HEK293 (cell line): Measurements from ENCODE around the gene DHRS3.

Experiments used
- CTCF ChIA-PET: fragments of 350-600 bp; formaldehyde crosslinking; extraction: SDS; loops from one replicate; lab custom pipeline; 2021; ENCODE audit warnings: antibody characterized with exemption; lab: Yijun Ruan, JAX
- POLR2A ChIA-PET: fragments of 300-600 bp; formaldehyde crosslinking; extraction: SDS; loops from one replicate; lab custom pipeline; 2020; ENCODE audit warnings: antibody characterized with exemption, inconsistent platforms; lab: Yijun Ruan, JAX
- H3K27ac ChIP-seq: fragments of 200-500 bp; sonication (Bioruptor generic); 2 replicates; pipeline ENCODE4 v1.5.1; 2014; ENCODE audit warnings: low read depth, low read length, control low read depth, inconsistent platforms; ENCODE audit errors: extremely low read depth
- H3K36me3 ChIP-seq, 2 experiments: fragments of 200-500 bp in 1 of 2; sonication (Bioruptor generic) in 1 of 2; 1 replicate in 1 of 2; 2 replicates in 1 of 2; pipeline ENCODE4 v1.5.1; 2014 to 2017; ENCODE audit warnings: inconsistent platforms in 2 of 2, low read length in 2 of 2; ENCODE audit not compliant: control insufficient read depth in 2 of 2, insufficient read depth in 1 of 2
- H3K4me1 ChIP-seq: fragments of 200-500 bp; sonication (Bioruptor generic); 2 replicates; pipeline ENCODE4 v1.5.1; 2014; ENCODE audit warnings: mild to moderate bottlenecking, low read length, inconsistent platforms; ENCODE audit not compliant: control insufficient read depth, insufficient read depth
- H3K4me3 ChIP-seq: 2 replicates; pipeline ENCODE4 v1.5.1; 2011; ENCODE audit warnings: low read depth, mild to moderate bottlenecking, control low read depth, low read length, moderate library complexity
- H3K9me3 ChIP-seq: fragments of 200-500 bp; sonication (Bioruptor generic); 2 replicates; pipeline ENCODE4 v1.5.1; 2014; ENCODE audit warnings: low read depth, low read length, inconsistent platforms; ENCODE audit not compliant: control insufficient read depth, insufficient read depth
- EGR2 ChIP-seq: fragments of 450-650 bp; formaldehyde crosslinking; IDR thresholded peaks from 2 replicates; pipeline ENCODE4 v1.5.1; 2016; ENCODE audit warnings: low read depth, missing biosample characterization, missing genetic modification characterization
- HOXA7 ChIP-seq: sonication (generic); formaldehyde crosslinking; IDR thresholded peaks from 2 replicates; pipeline ENCODE4 v1.8.1; 2022; ENCODE audit warnings: missing genetic modification reagents, borderline replicate concordance
- HOXD13 ChIP-seq: sonication (generic); formaldehyde crosslinking; IDR thresholded peaks from 2 replicates; pipeline ENCODE4 v1.8.0; 2022; ENCODE audit warnings: missing genetic modification reagents, borderline replicate concordance
- KLF16 ChIP-seq: fragments of 450-650 bp; formaldehyde crosslinking; IDR thresholded peaks from 2 replicates; pipeline ENCODE4 v1.5.1; 2017; ENCODE audit warnings: missing biosample characterization, missing genetic modification characterization
- KLF17 ChIP-seq: fragments of 450-650 bp; formaldehyde crosslinking; IDR thresholded peaks from 2 replicates; pipeline ENCODE4 v1.5.1; 2016; ENCODE audit warnings: missing biosample characterization, missing genetic modification characterization
- YY1 ChIP-seq: fragments of 450-650 bp; formaldehyde crosslinking; IDR thresholded peaks from 2 replicates; pipeline ENCODE4 v1.5.1; 2018; ENCODE audit warnings: missing biosample characterization, missing genetic modification characterization
- ZBTB26 ChIP-seq: fragments of 450-650 bp; formaldehyde crosslinking; optimal IDR thresholded peaks from 2 replicates; pipeline ENCODE3; 2016; ENCODE audit warnings: missing biosample characterization, mild to moderate bottlenecking, missing genetic modification characterization
- ZIC2 ChIP-seq: fragments of 450-650 bp; formaldehyde crosslinking; IDR thresholded peaks from 2 replicates; pipeline ENCODE4 v1.5.1; 2016; ENCODE audit warnings: missing biosample characterization, missing genetic modification characterization
- ZNF138 ChIP-seq: fragments of 450-650 bp; formaldehyde crosslinking; IDR thresholded peaks from 2 replicates; pipeline ENCODE4 v1.5.1; 2016; ENCODE audit warnings: missing biosample characterization, missing genetic modification characterization, borderline replicate concordance
- ZNF211 ChIP-seq: fragments of 450-650 bp; formaldehyde crosslinking; IDR thresholded peaks from 2 replicates; pipeline ENCODE4 v1.5.1; 2016; ENCODE audit warnings: low read depth, missing biosample characterization, missing genetic modification characterization
- ZNF302 ChIP-seq: fragments of 450-650 bp; formaldehyde crosslinking; IDR thresholded peaks from 2 replicates; pipeline ENCODE4 v1.5.1; 2016; ENCODE audit warnings: missing biosample characterization, missing genetic modification characterization, low read depth
- ZNF335 ChIP-seq: fragments of 450-650 bp; formaldehyde crosslinking; conservative IDR thresholded peaks from 2 replicates; pipeline ENCODE4 v1.5.1; 2016; ENCODE audit warnings: missing biosample characterization, missing genetic modification characterization
- ZNF488 ChIP-seq: fragments of 450-650 bp; formaldehyde crosslinking; IDR thresholded peaks from 2 replicates; pipeline ENCODE4 v1.5.1; 2016; ENCODE audit warnings: missing biosample characterization, missing genetic modification characterization
- ZNF580 ChIP-seq: fragments of 450-650 bp; formaldehyde crosslinking; IDR thresholded peaks from 2 replicates; pipeline ENCODE4 v1.5.1; 2016; ENCODE audit warnings: missing biosample characterization, missing genetic modification characterization
- ZNF792 ChIP-seq: fragments of 450-650 bp; formaldehyde crosslinking; IDR thresholded peaks from 2 replicates; pipeline ENCODE4 v1.5.1; 2016; ENCODE audit warnings: missing biosample characterization, missing genetic modification characterization
- ZSCAN18 ChIP-seq: fragments of 450-650 bp; formaldehyde crosslinking; IDR thresholded peaks from 2 replicates; pipeline ENCODE4 v1.5.1; 2016; ENCODE audit warnings: missing biosample characterization, missing genetic modification characterization
- ZSCAN23 ChIP-seq: fragments of 450-650 bp; formaldehyde crosslinking; IDR thresholded peaks from 2 replicates; pipeline ENCODE4 v1.5.1; 2016; ENCODE audit warnings: missing biosample characterization, missing genetic modification characterization
- ZSCAN5A ChIP-seq: fragments of 450-650 bp; formaldehyde crosslinking; IDR thresholded peaks from 2 replicates; pipeline ENCODE4 v1.5.1; 2016; ENCODE audit warnings: missing biosample characterization, missing genetic modification characterization

The DHRS3 gene

GRCh38 chr1:12581179-12581578 is 36.8 kb downstream of the DHRS3 start:
- TF ChIP-seq ZNF580 (no peak), KLF17 (no peak), ZBTB26 (tag by site-specific recombination) (no peak), ZNF302 (tag by site-specific recombination) (no peak), ZSCAN5A (tag by site-specific recombination) (no peak), ZNF138 (tag by site-specific recombination) (no peak)
- TF ChIP-seq, all 188 proteins: peak for 0
- Histone ChIP-seq H3K27ac (no peak overlapping the region), H3K9me3 (no peaks in the 10 kb centered on the region), H3K36me3 (peaks cover 0 to 28% of the 10 kb centered on the region in 2 experiments; a peak in 2 of 3 replicates), H3K4me1 (no peaks in the 10 kb centered on the region), H3K4me3 (no peak overlapping the region)
- ChIA-PET POLR2A (no interaction called here), CTCF (interaction anchor here (1.1 kb wide), 1 partner anchor 13 kb away, joined by 3 read pairs; no protein-coding TSS in a partner anchor)

- no peak for TF ChIP-seq EGR2 (tag by site-specific recombination)
- TF ChIP-seq HOXD13 (CRISPR knock-in tag) = no peak
- no peak for TF ChIP-seq ZNF211 (tag by site-specific recombination)
- TF ChIP-seq HOXA7 (CRISPR knock-in tag) = no peak
- TF ChIP-seq ZNF792 = no peak
- TF ChIP-seq ZNF335 (tag by site-specific recombination) = no peak
- TF ChIP-seq ZIC2 (tag by site-specific recombination) = no peak
- no peak for TF ChIP-seq ZSCAN18 (tag by site-specific recombination)
- no peak for TF ChIP-seq YY1
- no peak for TF ChIP-seq KLF16 (tag by site-specific recombination)
- TF ChIP-seq ZNF488 (tag by site-specific recombination) = no peak
- TF ChIP-seq ZSCAN23 (tag by site-specific recombination) = no peak
- ChIA-PET POLR2A (no interaction called here), CTCF (interaction anchor here (1.1 kb wide), 1 partner anchor 14 kb away, joined by 3 read pairs; no protein-coding TSS in a partner anchor)
- Histone ChIP-seq H3K4me3 (no peak overlapping the region), H3K36me3 (peaks cover 0 to 27% of the 10 kb centered on the region in 2 experiments; a peak in 2 of 3 replicates), H3K9me3 (no peaks in the 10 kb centered on the region), H3K27ac (no peak overlapping the region), H3K4me1 (no peaks in the 10 kb centered on the region)
These were observed 37.7 kb downstream of the DHRS3 start for GRCh38 chr1:12580054-12580887.
